Ovary (tissue), 3 donors: ENCODE results near the gene ERO1B.

ENCODE experiments used
- EP300 ChIP-seq: sonication (generic); formaldehyde crosslinking; IDR thresholded peaks from one replicate; pipeline ENCODE4 v1.6.1; 2017; ENCODE audit warnings: antibody characterized with exemption
- POLR2A ChIP-seq: fragments of 450-650 bp; IDR thresholded peaks from one replicate; pipeline ENCODE4 v1.6.1; 2017; ENCODE audit warnings: antibody characterized with exemption, mild to moderate bottlenecking, moderate library complexity
- TF ChIP-seq, protein P1 (sequence below), 3 donors: fragments of 450-650 bp in 2 of 3; fragments of 200-600 bp in 1 of 3; IDR thresholded peaks; one replicate each; pipeline versions ENCODE4 v1.5.1 to v1.8.0; 2016 to 2022; ENCODE audit warnings: antibody characterized with exemption in 3 of 3, mild to moderate bottlenecking in 1 of 3
- donor health status: DM: no; HTN: no; CAD: no.

DNA sequence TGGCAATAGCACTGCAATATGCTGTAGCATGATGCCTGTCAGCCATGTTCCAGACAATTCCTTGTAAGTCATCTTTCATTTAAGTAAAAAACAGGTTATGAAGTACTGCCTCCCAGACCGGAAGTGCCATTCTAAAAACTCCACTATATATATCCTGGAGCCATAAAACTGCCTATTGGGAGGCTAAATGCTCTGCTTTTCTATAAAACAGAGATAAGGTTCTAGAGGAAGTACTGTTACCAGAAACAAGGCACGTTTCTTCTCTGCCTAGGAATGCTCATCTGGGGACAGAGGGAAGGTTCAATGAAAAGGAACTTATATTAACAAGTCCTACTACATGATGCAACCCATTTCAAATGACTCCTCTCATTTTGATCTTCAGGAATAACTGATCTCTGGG is 72.6 kb downstream of the ERO1B start:
- TF ChIP-seq POLR2A = no peak
- TF ChIP-seq, protein P1, sequence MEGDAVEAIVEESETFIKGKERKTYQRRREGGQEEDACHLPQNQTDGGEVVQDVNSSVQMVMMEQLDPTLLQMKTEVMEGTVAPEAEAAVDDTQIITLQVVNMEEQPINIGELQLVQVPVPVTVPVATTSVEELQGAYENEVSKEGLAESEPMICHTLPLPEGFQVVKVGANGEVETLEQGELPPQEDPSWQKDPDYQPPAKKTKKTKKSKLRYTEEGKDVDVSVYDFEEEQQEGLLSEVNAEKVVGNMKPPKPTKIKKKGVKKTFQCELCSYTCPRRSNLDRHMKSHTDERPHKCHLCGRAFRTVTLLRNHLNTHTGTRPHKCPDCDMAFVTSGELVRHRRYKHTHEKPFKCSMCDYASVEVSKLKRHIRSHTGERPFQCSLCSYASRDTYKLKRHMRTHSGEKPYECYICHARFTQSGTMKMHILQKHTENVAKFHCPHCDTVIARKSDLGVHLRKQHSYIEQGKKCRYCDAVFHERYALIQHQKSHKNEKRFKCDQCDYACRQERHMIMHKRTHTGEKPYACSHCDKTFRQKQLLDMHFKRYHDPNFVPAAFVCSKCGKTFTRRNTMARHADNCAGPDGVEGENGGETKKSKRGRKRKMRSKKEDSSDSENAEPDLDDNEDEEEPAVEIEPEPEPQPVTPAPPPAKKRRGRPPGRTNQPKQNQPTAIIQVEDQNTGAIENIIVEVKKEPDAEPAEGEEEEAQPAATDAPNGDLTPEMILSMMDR (IDR thresholded peaks at IDR 0.05) = no peak
- TF ChIP-seq EP300 = no peak
